OCI-LY7 (cell line): ENCODE measurements around the gene CPT2.

Source experiments
- CTCF ChIP-seq: fragments of 200-600 bp; sonication (generic); conservative IDR thresholded peaks from 2 replicates; pipeline ENCODE4 v1.5.1; 2014; ENCODE audit warnings: mild to moderate bottlenecking, antibody characterized with exemption, low read length, moderate library complexity, mixed read lengths
- EZH2phosphoT487 ChIP-seq: fragments of 200-600 bp; sonication (generic); IDR thresholded peaks from 2 replicates; pipeline ENCODE4 v1.6.1; 2018; ENCODE audit warnings: low read depth, borderline replicate concordance, mild to moderate bottlenecking, mixed run types, antibody characterized with exemption, low read length, moderate library complexity, mixed read lengths

GRCh38 chr1:53154859-53155438, 41.7 kb upstream of the CPT2 start:
- no peak for TF ChIP-seq CTCF
- no peak for TF ChIP-seq EZH2phosphoT487
